ENCODE results near the gene PKD1L1. TPM values are rescaled to one million over a fixed set of nuclear protein-coding genes. Genes with fewer than 3 reads are reported as not detected.

The PKD1L1 gene
- total RNA-seq, 2 donors from 2014 or later = 0.05 to 0.14 TPM

DNA sequence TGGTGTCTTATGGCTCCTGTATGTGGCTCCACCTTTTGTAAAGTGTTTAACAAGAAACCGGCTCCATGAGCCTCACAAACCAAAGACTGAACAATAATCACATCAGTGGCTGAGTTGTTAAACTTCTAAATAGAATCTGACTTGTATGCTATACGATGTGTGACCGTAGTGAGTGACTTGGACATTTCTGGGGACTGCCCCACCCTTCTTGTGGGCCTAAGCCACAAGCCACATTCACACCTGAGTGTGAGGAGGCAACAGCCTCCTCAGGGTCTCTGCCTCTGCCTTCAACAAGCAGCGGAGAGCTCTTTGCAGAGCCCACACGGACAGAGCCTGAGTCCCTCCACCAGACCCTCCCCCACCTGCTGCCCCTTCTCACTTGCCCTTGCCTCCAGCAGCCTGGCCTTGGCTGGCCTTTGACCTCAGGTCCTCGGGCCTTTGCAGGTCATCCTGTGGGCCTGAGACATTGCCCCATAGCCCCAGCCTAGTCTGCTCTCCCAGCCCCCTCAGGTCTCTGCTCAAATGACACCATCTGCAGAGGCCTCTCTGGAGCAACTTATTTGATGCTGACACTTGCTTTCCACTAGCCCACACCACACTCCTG is 209.6 kb downstream of the PKD1L1 start:
- no peaks in the 10 kb centered on the region for H3K36me3 Mint-ChIP-seq
- no peaks in the 10 kb centered on the region for H3K9me3 Mint-ChIP-seq
- no peak overlapping the region for H3K27ac Mint-ChIP-seq
- ATAC-seq (no peak), DNase-seq (ENCODE audit: low spot score in 2 of 2) (no peak)

DNA sequence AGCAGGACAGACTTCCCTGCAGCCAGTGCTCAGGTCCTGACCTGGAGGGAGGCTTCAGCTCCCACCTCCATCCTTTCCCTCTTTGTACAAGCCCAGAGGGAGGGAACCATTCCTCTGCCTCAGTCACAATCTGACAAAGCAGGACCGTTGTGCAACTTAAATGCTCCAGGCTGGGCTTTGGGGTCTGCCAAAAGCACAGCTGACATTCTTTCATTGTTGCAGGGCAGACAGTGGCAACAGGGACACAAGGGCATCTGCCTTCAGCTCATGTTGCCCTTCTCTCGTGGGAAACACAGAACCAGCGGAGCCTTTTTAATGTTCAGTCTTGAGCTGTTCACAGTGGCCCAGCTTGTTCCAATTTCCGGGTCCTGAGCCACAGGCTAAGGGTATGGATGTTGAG is 210.7 kb downstream of the PKD1L1 start:
- H3K36me3 Mint-ChIP-seq = no peaks in the 10 kb centered on the region
- no peaks in the 10 kb centered on the region for H3K9me3 Mint-ChIP-seq
- DNase-seq (ENCODE audit: low spot score in 2 of 2) (no peak), ATAC-seq (no peak)
- no peak overlapping the region for H3K27ac Mint-ChIP-seq

DNA sequence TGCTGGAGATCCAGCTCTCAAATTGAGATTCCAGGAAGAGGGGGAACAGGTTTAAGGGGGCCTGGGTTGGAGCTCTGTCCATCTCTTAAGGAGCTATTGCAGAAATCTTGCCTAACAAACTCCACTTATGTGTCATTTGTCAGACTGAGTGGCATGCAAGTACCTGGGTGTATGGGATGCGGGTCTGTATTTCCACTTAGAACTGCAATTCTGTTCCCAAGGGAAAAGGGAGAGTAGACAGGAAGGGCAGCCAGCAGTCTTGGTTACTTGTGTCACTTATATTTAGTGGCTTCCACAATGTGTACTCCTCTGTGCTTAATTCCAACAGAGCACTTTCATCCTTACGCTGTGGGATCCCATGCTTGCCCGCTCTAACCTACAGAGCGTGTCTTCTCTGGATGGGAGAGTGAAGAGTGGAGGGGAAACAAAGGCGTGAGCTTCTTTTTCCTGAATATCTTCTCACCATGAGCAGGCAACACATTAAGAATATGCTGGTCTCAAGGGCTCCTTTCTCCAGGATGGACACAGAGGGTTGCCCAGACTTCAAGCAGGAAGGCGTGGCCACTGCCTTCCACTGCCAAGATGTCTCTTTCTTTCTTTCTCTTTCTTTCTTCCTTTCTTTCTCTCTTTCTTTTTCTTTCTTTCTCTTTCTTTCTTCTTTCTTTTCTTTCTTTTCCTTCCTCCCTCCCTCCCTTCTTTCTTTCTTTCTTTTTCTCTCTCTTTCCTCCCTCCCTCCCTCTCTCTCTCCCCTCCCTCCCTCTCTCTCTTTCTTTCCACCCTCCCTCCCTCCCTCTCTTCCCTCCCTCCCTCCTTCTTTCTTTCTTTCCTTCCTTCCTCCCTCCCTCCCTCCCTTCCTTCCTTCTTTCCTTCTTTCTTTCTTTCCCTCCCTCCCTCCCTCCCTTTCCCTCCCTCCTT is 212.6 kb downstream of the PKD1L1 start:
- DNase-seq (ENCODE audit: low spot score in 2 of 2) = no peak
- ATAC-seq = no peak

GRCh38 chr7:47734949-47735291 is 213.3 kb downstream of the PKD1L1 start:
- ATAC-seq = no peak

More for the DNA sequence above, 212.6 kb downstream of the PKD1L1 start:
- Mint-ChIP-seq H3K9me3 (no peaks in the 10 kb centered on the region), H3K27ac (no peak overlapping the region), H3K36me3 (no peaks in the 10 kb centered on the region)

DNA sequence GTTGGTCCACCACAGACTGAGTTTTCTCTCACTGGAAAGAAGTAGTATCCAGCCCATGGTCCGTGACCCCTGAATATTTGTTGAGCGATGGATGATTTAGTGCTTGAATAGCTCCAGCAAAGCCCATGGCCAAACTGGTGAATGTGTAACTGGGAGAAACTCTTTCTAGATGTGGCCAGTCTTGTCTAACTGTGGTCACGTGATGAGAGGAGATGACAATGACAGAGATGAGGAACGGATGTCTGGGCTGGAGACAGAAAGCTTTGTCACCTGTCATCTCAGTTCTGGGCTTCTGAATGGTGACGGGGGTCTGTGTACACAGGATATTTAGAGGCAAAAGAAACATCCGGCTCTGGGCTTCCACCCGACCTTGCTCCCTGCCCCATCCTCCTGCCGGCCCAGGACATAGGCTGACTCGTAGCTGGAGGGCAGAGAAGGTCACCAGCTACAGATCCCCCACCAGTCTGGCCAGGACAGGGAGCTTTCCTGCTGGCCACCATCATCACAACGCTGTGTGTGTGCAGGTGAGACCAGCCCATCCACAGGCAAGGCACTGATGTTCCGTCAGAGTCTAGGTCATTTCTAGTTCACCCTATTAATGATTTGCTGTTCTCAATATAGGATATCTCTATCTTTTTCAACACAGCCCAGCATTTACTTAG is 213.8 kb downstream of the PKD1L1 start:
- DNase-seq (ENCODE audit: low spot score in 2 of 2) = no peak
- H3K36me3 Mint-ChIP-seq = no peaks in the 10 kb centered on the region
- H3K27ac Mint-ChIP-seq = no peak overlapping the region
- ATAC-seq = no peak
- H3K9me3 Mint-ChIP-seq = no peaks in the 10 kb centered on the region

More at GRCh38 chr7:47734949-47735291, 213.3 kb downstream of the PKD1L1 start:
- Mint-ChIP-seq H3K27ac (no peak overlapping the region), H3K36me3 (no peaks in the 10 kb centered on the region), H3K9me3 (no peaks in the 10 kb centered on the region)
- DNase-seq (ENCODE audit: low spot score in 2 of 2) = no peak

GRCh38 chr7:47730142-47730541 is 218.1 kb downstream of the PKD1L1 start:
- DNase-seq (ENCODE audit: low spot score in 2 of 2) (no peak), ATAC-seq (no peak)
- no peak overlapping the region for H3K27ac Mint-ChIP-seq
- H3K36me3 Mint-ChIP-seq = no peaks in the 10 kb centered on the region
- no peaks in the 10 kb centered on the region for H3K9me3 Mint-ChIP-seq

GRCh38 chr7:47726047-47726726 is 222.1 kb downstream of the PKD1L1 start:
- DNase-seq (ENCODE audit: low spot score in 2 of 2) (no peak), ATAC-seq (no peak)
- Mint-ChIP-seq H3K36me3 (no peaks in the 10 kb centered on the region), H3K27ac (no peak overlapping the region), H3K9me3 (no peaks in the 10 kb centered on the region)

DNA sequence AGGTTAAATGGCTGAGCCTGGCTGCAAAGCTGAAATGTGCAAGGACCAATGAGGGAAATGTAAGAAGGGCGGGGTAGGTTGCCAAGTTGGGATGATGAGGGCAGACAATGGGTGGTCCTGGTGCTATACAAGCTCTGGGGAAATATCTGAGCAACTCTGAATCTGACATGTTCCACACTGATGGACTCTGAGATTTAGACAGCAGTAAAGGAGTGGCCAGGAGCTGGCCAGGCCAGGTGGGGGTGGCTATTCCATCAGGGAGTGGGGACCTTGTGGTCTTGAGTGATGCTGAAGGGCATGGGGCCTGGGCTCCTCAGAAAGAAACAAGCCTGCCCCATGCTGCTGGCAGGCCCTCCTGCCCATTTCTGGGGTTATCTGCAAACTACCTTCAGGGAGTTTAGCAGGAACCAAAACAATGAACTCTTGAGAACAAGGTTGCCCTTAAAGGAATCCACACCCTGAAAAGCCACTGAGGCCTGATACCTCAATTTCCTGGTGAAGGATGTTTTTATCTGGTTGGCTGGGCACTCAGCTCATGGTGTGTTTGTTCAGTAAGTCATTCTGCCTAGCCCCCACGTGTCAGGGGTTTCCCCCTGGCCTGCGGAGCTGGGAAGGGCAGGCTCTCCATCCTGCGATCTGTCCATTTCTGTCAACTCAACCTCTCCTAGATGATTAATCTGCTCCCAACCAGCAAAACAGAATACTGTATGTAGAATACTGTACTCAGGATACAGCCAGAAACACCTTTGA is 223.1 kb downstream of the PKD1L1 start:
- H3K36me3 Mint-ChIP-seq = no peaks in the 10 kb centered on the region
- H3K9me3 Mint-ChIP-seq = no peaks in the 10 kb centered on the region
- H3K27ac Mint-ChIP-seq = no peak overlapping the region
- DNase-seq (ENCODE audit: low spot score in 2 of 2) (no peak), ATAC-seq (no peak)

Other genes with a start within 250 kb of the PKD1L1 start
- gene HUS1, start 31.1 kb upstream of the PKD1L1 start, total RNA-seq = 10 to 100 TPM; 33.7 to 76.2 TPM
- gene SUN3, start 80.6 kb upstream of the PKD1L1 start, total RNA-seq = not detected
- under 1 TPM in 1 of 2 donors, not detected in 1; 0.25 TPM for gene C7orf57, start 87.1 kb upstream of the PKD1L1 start, total RNA-seq
- gene UPP1, start 140.8 kb upstream of the PKD1L1 start, total RNA-seq = 10 to 100 TPM; 20.0 to 50.1 TPM
- gene ABCA13, start 223.0 kb upstream of the PKD1L1 start, total RNA-seq = not detected